HG02852 (cell line): ENCODE measurements around the gene MTCL3.

Source experiments
- ATAC-seq: cut with Tn5 transposase; IDR thresholded peaks from one replicate; pipeline ENCODE4 v1.9.1; 2021; ENCODE audit warnings: mild to moderate bottlenecking, moderate library complexity; ENCODE audit not compliant: unreplicated experiment

The MTCL3 gene

DNA sequence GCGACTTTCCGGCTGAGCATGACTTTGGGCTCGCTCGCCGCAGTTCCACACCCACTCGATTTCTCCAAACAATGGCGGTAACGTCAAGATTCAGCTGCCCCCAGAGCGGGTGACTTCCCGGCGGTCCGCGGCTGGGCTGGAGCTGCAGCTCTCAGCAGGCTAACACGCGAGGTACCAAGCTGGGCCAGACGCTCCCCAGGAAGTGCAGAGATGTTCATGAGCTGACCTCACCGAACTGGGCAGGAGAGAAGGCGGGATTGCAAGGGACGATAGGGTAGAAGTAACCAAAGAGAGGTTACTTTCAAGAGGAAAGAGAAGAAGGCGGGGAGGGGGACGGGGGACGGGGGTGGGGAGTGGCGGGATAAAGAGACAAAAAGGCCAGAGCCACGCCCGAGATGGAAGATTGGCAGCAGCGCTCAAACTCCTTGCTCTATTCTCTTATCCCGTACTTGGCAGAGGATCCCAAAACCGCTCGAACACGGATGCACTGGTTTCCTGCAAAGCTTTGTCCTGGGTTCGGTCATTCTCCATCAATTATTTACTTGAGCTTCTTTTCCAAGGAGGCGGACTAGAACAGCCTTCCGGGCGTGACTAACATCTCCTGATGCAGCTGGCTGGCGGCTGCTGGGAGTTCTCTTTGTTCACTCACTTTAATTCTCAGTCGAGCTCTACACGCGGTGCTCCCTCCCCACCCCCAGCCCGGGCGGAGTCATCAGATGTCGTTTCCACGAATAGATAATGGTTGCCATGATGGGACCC is at the start of gene MTCL3:
Gene MTCL3, minus strand, starts transcription at position 626 of the 759 bp plus-strand sequence.
- peak; percentile 18 for ATAC-seq

DNA sequence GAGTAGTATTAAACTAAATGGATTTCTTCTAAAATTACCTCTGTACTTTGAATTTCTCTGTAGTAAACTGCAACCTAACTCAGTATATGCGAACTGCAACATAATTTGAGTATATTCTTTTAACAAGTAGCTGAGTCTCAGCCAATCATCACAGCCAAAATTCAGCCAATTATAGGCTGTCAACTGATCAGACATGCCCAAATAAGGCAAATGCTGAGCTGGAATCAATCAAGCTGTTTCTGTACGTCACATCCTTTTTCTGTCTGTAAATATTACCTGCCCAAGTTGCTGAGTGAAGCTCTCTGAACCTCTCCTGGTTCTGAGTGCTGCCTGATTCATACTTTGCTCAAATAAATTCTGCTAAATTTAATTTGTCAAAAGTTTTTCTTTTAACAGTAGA is 48.3 kb upstream of the MTCL3 start:
- ATAC-seq = no peak

DNA sequence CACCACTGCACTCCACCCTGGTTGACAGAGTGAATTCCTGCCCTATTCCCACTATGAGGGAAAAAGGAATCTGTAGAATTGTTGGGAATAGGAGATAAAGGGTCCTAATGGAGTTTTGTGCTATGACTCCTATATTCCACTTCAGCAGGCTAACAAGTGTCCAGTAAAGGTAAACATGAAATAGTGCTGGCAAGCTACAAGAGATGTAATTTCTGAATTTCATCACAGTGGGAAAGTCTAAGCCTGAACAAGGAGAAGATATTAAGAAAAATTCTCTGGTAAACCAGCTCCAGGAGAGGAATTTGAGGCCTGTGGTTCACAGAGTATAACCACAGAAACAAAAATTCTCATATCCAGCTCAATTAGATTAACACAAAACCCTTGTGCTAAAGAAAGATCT is 47.5 kb upstream of the MTCL3 start:
- no peak for ATAC-seq

DNA sequence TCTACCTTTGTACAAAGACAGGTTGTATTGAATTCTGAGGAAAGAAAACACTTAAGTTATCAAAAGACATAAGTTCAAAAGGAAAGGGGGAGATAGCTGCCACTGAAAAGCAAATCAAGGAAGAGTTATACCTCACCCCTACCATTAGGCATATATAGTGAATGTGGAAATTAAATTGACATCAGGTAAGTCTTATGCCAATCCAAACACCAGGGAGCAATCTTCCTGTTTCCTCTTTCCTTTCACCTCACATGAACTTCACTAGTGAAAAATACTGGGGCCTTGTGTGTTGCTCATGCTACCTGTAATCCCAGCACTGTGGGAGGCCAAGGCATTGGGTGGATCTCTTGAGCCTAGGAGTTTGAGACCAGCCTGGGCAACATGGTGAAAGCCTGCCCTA is 47.0 kb upstream of the MTCL3 start:
- ATAC-seq = no peak

DNA sequence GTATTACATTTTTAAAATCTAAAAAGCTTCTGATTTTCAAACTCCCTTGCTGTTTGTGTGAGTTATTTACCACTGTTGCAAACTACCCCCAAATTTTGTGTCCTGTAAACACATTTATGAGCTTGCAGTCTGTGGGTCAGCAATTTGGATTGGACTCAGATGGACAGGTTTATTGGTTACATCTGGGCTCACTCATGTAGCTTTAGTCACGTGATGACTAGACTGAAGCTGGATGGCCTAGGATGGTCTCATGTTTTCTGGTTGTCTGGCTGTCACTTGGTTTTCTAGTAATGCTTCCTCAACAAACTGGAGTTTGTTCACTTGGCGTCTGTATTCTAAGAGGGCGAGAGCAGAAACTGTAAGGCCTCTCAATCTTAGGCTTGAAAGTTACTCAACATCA is 45.6 kb upstream of the MTCL3 start:
- no peak for ATAC-seq

DNA sequence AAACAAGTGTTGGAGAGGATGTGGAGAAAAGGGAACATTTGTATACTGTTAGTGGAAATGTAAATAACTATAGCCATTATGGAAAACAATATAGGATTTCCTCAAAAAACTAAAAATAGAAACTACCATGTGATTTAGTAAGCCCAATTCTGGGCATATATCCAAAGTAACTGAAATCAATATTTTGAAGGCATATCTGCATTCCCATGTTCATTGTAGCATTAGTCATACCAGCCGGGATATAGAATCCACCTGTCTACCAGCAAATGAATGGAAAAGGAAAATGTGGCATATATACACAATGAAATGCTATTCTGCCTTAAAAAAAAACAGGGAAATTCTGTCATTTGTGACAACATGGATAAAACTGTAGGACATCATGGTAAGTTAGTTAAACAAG is 42.5 kb upstream of the MTCL3 start:
- ATAC-seq = no peak

DNA sequence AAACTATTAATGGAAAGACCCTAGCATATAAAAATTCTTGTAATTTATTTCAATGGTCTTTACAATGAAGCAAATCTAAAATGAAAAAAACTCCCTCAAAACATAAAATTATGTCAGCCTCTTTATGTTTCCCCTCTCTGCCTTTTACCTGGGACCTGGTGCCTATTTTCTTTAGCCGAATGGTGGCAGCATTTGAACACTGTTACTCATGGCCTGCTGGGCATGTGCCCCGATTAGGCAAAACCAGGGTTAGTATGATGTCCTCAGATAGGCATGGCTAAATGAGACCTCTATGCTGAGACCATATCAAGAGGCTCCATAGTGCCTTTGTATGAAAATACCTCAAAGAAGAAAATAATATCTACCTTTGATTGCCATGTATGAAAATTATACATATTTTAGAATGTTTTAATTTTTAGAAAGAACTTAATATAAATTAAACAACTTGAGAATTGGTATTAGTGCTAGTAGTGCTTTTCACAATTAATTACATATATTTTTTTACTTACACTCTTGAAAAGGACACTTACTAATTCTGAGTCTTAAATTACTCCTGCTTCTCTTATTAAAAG is 35.4 kb upstream of the MTCL3 start:
- peak; percentile 67 for ATAC-seq

DNA sequence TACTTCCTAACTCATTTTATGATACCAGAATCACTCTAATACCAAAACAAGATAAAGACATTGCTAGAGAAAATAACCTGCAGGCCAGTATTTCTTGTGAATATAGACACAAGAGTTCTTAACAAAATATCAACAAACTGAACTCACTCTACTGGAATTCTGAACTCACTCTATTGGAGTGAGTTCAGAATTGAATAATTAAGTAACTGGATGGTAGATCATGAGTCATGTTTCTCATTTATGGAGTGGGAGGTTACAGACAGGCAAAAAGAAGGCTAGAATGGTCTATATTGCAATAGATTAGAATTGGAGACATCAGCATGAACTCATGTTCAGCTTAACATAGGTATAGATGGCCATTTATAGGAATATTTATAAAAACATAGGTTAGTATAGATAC is 31.3 kb upstream of the MTCL3 start:
- no peak for ATAC-seq

DNA sequence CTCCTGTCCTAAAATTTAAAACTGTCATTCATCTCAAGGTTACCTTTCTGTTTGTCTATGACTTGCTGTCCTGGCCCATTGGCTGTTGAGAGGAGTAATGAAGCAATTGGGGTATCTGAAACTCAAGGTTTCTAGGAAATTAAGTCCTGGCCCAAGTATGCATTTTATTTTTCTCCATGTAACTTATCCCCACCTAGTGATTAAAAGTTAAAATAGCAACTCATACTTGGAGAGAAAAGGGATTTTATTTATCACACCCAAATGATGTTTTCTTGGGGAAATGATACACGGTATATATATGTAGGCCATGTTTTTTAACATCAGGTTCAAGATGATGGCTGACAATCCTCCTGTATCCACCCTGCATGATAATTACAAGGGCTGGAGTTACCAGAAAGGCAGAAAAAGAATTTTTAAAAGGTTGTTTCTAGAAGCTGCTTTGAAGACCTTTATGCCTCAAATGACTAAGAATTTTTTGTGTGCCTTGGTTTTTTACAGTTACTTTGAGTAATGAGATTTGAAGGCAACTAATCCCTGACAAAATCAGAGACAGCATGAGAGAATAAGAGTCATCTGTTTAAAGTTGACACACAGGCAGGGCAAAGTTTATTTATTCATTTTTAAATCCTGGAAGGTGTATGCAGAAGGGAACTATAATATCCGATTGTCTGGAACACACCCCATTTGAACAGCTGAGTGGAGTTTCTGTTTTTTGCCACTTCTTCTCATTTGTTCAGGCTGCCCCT is 28.9 kb upstream of the MTCL3 start:
- ATAC-seq = no peak

DNA sequence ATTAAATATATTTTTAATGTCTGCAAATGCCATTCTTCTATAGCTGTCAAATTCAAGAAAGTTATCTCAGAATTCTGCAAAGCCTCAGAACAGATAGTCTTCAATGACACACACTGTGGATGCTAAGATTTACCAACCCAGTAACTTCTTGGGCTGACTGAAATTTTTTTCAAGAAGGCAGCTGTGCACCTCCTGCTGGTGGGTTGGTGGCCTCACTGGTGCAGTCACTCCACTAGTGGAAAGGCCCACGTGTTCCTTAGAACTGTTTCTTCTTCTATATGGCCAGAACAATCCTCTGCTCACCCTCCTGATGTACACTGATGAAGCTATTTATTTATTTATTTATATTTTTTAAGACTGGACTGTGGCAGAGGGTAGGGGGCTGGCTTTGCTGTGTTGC is 28.1 kb upstream of the MTCL3 start:
- ATAC-seq = peak; percentile 67

DNA sequence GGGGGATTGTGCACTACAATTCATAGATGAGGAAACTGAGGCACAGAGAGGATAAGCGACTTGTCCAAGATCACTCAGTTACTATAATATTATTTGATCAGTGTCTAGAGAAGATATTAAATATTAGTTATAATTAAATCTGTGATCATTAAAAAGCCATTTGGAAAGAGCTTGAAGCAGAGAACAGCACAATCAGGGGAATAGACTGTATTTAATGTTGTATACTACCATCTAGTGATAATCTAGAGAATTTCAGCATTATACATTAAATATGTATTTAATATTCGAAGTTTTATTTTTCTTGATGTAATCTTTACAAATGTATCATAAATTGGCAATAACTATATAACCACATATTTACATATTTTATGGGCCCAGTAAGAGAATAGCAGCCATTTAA is 20.1 kb upstream of the MTCL3 start:
- ATAC-seq = peak; percentile 59

DNA sequence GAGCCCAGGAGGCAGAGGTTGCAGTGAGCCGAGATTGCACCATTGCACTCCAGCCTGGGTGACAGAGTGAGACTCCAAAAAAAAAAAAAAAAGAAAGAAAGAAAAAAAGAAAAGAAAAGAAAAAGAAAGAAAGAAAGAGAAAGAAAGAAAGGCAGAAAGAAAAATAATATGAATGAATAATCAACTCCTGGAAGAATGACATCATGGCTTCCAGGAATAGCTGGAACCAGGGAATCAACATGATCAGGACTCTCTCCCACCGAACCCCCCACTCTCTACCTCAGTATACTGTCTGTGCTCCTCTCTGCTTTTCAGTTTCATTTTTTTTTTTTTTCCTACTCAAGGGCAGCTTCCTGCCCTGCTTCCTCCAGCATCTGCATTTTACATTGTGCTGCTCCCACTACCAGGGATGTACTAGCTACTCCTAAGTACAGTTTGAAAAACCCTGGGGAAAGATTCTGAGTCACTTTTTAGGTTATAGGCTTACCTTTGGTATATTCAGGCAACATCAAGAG is 19.7 kb upstream of the MTCL3 start:
- no peak for ATAC-seq

DNA sequence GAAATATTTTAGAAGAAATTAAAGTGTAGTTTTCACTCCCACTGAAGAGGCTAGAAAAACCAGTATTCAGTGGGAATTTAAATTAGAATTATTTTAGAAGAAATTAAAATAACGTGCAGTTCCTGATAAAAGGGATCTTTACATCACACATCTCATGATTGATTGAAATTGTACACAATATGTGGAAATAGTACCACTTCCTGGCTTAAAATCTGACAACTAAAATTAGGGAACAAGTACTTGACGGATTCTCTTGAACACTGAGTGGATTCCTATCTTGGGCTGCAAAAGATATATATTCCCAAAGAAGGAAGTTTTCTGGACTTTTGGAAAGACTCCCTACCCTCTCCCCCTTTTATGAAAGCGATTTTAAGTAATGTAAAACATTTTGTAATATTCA is 14.6 kb upstream of the MTCL3 start:
- ATAC-seq = no peak

DNA sequence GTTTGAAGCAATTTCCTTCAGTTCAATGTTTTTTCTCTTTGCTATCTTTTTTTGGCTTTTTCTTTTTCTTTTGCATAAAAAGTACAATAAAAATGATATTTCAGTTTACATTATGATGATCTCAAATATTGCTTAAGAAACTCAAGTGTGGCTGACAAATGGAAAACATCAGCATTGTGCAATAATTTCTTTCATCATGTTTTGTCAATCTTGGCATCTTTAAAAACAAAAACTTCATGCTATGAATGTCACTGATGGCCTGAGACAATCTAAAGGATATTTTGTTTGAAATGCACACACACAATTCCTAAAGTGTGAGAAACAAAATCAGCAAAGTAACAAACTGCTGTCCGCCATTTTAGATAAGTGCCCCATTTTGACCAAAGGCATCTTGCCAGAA is 13.9 kb upstream of the MTCL3 start:
- ATAC-seq = no peak

DNA sequence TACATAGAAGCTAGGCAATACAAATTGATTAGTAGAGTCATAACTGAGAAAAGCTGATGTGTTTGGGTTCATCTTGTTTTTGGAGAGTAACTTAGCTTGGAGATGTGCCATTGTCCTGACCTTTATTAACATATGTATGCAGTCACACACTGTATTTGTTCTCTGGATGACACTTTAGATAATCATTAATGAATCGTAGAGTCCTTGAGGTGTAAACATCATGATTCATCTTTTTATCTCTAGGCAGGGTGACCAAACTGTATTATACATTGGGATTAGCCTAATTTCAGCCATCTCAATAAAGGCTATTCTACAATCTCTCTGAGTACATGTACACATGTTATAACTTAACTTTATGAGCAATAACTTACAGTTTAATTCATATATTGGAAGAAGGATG is 3.6 kb upstream of the MTCL3 start:
- no peak for ATAC-seq

DNA sequence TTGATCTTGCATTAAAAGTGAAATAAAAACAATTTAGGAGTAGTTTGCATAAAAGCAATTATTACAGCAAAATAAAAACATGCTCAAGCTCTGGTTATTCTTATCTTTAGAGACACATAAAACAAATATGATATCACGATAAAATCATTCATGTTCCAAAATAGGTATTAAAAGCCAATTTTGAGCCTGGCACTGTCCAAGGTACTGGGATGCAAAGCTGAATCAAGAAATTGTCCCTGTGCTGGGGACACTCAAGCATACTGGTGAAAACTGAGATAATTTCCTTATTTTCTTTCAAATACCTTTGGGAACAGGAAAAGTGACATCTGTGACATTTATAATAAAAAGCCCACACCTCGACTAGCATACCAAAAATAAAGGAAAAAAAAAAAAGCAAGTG is 931 bp upstream of the MTCL3 start:
- no peak for ATAC-seq

DNA sequence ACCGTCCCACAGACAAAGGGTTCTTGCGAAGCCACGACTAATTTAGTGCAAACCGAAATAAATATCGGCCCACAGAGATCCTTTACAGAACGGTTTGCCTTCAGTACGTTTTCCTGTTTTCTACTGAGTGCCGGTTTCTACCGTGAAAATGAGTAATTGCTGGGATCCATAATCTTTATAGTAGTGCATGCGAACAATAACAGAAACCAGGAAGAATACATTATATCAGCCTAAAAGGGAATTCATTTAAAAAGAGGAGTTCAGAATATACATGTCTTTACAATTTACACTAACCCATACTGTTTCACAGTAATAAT is 292 bp upstream of the MTCL3 start:
- ATAC-seq = no peak

DNA sequence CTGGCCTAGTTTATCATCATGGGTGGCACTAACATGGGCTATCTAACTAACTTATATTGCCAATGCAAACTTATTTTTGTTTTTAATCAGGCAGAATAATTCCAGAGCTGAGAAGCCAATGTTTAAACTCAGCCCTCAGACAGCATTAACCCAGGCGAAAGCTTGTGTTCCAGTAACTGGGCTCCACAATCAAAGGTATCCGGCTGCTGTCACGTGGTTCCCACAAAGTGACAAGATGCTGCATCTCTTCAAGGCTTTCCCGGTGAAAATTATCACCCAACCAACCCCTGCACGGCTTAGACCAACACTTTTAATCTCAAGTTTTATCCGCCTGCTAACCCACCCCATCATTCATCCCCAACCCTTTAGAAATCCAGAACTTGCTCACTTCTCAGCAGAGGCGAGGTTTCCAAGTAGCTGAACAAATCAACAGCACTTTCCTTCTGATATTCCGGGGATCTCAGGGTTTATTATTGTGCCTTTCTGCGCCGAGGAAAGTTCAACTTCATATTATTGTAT is 885 bp downstream of the MTCL3 start:
- no peak for ATAC-seq

DNA sequence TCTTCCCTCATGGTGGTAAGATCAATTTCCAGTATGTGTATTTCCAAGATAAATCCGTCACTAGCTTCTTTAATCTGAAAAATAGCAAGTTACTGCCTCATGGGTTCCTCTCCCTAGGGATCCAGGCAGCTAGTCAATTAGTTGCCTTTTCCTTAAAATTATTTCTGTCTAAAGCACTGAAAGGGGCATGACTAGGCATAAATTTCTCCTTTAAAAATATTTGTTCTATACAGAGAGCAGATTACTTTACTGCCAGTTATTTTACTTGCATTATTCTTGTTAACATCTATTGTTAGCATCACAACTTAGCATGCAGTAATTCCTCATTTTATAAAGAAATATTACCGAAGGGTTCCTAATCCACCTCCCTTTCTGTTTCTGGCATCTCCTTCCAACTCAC is 1.4 kb downstream of the MTCL3 start:
- ATAC-seq = no peak

DNA sequence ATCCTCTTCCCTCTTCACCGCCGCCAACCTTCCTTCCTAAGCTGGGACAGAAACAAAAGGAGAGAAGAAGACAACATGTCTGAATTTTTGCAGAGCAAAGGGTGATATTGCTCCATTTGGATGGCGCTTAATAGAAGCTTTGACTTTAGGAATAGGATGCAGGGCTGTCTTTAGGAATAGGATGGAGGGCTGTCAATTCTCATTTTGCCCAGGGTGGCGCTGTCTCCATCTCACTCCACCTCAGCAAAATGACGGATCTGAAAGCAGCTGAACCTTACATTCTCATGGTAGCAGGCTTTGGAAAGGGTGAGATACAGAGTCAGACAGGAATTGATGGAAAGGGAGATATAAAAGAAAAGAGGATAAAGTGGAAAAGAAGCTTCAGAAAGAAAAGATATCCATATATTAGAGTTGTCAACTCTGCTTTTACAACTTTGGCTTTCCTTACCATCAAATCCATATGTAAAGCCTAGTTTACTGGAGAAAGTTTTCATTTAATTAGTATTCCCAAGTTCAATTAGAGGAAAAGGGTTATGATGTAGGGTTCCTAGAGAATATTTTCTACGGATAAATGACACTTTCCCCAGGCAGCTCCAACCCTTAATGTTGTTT is 2.4 kb downstream of the MTCL3 start:
- ATAC-seq = peak; percentile 63
